GM21786 (cell line): ENCODE data around the gene LHB.

Experiments
- ATAC-seq: cut with Tn5 transposase; IDR thresholded peaks from one replicate; pipeline ENCODE4 v1.9.1; 2021; ENCODE audit not compliant: unreplicated experiment

LHB gene

DNA sequence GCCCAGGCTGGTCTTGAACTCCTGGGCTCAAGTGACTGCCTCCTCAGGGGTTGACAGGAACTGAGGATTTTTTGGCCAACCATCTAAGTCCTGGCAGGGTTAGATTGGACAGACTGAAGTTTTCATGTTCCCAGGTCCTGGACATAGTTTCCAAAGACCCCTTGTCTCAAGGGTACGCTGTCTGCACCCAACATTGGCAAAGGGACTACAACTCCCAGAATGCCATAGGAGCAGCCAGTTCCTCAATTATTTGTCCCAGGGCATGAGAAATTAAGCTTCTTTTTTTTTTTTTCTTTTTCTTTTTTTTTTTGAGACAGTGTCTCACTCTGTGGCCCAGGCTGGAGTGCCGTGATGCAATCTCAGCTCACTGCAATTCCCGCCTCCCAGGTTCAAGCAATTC lies 30.7 kb downstream of the LHB start:
- ATAC-seq: no peak

DNA sequence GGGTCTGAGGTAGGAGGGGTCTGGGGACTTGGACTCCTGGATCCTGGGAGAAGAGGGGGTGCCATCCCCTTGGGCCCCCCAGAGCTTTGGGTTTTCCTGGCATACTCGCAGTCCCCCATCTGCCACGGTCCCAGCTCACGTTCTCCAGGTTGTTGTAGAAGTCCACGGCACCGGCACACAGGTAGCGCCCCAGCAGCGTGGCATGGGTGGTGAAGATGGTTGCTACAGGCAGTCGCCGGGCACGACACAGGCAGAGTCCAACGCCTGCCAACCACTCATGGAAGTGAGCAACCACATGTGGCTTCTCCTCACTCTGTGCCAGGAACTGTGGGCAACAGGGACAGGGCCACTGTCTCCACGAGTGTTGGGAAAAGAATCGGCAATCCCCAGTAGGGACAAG lies 31.2 kb downstream of the LHB start:
- no peak for ATAC-seq

GRCh38 chr19:48982280-48982679 lies 34.6 kb downstream of the LHB start:
- no peak for ATAC-seq

- ATAC-seq: no peak
These were observed 39.8 kb downstream of the LHB start for GRCh38 chr19:48977061-48977460.

DNA sequence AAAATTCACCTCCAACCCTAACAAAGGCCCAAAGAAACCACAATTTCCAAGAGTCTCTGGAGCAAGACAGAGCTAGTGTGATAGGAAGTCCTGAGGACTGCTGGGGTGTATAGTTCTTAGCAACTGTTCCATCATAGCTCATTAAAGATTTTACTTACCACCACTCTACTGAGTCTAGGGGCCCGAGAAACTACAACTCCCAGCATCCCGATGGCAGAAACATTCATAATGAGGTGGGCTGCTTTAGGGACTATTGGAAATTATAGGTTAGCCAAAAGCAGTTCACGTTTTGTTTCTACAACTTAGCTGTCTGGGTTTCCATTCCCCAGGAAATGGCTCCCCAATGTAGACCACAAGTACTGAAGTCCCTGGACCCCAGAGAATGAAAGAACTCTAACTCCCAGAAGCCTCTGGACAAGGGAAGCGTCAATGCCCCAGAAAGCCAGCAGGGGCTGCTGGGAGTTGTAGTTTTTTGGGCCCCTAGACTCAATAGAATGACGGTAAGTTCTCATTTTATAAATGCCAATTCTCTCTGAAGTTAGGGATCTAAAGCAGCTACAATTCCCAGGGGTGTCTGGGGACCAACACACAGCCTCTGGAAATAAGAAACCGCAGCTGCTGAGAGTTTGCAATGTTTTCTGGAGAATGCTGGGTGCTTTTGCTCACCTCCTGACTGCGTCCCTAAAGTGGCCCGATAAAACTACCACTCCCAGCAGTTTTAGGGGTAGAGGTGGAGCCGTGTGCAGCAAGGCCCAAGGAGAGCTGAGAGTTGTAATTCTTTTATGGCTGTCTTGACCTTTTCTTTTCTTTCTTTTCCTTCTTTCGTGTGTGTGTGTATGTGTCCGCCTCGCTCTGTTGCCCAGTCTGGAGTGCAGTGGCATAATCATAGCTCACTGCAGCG lies 40.7 kb downstream of the LHB start:
- ATAC-seq: no peak

DNA sequence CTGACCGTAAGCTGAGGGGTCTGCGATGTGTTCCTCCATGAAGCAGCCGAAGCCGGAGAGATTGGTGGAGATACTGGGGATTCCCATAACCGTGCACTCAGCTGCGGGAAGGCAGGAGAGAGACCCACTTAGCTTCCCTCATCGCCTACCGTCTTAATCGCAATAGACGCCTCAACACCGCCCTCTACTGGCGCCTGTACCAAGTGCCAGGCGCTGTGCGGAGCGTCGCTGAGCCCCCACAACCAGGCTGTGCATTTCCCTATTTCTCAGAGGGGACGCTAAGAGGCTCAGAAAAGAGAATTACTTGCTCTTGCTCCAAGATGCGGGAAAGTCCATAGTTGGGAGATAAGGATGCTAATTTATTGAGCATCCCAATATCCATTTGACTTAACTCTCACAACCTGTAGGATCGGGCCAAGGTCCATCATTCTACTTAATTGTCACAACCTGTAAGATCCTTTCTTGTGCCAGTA lies 45.9 kb downstream of the LHB start:
- ATAC-seq: no peak

DNA sequence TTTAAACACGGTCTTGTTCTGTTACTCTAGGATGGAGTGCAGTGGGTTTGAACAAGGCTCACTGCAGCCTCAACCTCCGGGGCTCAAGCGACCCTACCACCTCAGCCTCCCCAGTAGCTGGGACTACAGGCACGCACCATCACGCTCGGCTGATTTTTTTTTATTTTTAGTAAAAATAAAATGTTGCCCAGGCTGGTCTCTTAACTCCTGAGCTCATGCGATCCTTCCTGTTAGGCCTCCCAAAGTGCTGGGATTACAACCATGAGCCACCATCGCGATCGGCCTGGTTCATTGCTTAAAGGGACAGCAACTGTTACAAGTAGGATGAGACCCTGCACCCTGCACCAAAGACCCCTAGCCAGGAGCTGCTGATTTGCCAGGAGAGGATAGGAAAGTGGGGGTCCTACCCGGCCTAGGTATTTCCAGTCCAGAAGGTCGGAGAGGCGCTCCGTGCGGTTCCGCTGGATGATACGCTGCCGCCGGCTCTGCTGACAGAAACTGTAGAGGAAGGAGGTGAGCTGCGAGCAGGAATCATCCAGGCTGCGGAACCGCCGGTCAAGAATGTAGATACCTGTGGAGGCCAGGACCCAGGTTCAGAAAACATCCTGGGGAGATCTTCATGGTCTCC lies 46.6 kb downstream of the LHB start:
- ATAC-seq: no peak

DNA sequence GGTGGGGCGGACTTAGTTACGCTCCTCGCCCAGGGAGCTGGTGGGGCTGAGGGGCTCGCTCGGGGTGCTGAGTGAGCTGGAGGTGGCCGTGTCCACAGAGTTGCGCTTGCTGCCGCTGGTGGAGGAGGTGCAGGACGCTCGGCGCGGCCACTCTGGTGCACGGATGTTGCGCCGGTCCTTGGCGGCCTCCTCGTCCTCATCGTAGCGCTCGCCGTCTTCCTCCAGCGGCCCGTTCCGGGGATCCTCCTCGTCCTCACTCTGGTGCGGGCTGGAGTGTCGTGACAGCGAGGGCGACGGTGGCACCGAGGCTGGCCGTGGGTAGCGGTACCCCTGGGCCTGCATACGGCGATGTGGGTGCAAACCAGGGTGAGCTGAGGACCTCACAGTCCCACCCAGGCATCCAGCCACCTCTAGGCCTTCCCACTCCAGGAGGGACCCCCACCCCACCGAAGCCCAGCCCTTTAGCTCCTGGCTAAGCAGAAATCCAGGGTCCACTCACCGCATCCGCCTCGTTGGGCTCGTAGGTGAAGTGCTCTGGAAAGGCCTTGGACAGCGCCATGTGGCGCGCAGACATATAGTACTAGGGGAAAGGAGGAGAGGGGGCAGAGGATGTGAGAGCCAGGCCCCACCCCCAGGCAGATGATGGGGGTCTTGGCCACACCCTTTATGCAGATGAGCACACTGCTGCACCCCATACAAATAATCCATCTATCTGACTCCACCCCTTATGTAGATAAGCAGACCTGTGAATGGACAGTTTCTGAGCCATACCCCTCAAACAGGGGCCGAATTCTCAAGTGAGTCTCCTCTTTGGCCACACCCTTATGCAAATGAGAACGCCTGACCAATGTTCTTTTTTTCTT lies 47.4 kb downstream of the LHB start:
- ATAC-seq: no peak

DNA sequence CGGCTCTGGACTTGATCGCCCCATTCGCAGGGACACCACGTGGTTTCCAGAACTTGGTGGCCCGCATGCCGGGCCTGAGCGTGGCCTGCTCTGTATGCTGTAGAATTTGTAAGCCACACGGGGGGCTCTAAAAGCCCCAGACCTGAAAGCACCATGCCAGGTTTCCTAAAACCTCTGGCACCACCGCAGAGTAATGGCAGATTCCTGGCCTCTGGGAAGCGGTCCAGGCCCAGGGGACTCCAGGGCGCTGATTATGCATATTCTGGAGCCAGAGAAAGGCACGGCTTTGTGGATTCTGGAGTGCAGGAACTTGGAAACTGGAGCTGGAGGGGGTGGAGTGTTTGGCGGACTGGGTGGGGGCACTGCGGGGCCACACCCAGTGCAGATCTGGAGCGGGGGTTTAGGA lies 48.1 kb downstream of the LHB start:
- ATAC-seq: no peak

DNA sequence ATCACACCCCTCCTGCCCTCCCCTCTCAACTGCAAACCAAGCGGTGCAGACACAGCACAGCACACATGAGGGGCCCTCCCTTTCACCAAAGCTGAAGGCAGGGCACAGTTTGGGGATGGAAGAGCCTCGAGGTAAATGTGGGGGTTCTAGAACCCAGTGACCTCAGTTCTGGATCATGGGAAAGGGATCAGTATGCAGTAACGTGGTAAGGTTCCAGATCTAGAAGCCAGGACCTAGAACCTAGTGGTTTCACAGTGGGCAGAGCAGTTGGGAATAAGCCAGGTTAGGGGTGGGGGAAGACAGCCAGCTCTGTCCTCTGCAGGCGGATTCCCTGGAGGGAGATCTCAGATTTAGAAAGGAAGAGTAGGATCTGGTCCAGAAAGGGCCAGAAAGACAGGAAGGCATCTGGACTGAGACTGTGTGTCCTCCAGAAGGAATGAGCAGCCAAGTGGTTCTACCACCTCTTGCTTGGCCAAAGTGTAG lies 48.7 kb downstream of the LHB start:
- no peak for ATAC-seq

DNA sequence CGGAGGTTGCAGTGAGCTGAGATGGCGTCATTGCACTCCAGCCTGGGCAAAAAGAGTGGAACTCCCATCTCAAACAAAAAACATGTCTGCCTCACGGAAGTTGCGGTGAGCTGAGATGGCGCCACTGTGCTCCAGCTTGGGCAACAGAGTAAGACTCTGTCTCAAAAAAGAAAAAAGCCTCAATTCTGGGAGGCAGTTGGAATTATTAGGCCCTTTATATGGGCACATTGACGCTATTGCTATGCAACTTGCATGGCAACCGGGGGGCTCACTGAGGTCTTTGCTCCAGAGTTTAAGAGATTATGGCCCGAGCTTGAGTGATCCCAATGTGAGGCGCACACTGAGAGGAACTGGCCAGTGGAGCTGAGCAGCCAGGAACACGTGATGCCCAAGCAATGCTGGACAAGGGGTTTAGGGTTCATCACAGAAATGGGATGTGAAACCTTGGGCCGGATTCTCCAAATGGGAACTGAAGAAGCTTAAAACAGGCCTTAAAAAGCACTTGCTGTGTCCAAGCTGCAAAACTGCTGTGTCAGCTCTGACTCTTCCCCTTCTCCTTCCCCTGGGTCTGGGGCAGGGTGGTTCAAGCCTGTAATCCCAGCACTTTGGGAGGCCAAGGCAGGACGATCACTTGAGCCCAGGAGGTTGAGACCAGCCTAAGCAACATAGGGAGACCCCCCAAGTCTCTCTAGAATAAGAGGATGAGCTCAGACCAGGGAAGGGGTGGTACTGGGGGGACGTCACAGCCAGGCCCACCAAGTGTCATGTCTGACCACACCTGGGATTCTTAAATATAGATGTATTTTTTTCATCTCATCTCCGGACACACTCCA lies 49.3 kb downstream of the LHB start:
- ATAC-seq: no peak

- no peak for ATAC-seq
These were observed 50.1 kb downstream of the LHB start for GRCh38 chr19:48966541-48967345.
